ENCODE data around the gene ZBTB48.
"Not testable (repeated sequence)": the region's sequence is repeated elsewhere in the genome, so short reads cannot be mapped to it uniquely, and the experiment has no call there.

ZBTB48 gene

DNA sequence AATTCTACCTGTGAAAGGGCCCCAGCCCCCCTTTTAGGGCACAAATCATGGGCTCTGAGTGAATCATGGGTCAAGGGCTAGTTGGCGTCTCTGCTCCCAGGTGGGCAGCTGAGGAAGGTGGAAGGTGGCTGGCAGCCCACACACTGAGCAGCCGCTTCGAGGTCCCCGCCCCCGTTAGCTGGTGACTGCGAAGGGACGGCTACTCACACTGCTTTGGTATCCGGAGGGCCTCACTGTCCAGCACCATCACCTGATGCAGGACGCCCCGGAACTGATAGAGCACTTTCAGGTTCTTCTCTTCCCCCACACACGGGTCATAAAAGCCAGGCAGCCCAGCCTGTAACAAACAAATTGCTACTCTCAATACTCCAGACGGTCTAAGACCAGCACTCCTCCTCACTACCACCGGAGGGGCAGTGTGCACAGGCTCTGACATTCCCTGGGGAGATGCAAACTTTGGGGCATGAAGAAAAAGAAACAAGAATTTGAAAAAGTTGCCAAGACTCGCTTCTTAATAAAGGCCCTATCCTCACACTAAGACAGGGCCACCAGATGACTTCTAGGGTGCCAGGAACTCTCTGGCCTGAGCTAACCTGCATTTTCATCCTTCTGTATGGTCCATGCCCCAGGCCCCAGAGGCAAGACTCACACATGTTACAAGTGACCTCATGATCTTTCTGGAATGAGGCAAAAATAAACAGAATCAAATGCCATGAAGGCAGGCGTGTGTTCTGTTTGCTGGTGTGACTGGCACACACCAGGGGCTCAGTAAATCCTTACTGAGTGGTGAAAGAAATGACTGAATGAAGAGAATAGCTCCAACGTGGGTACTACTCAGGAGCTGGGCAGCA lies 56.3 kb downstream of the ZBTB48 start:
- H3K9ac ChIP-seq (ENCODE audit: low read length): no peak overlapping the region
- H3K4me3 ChIP-seq (ENCODE audit: low read length): no peak overlapping the region
- no peak for TF ChIP-seq EZH2phosphoT487 (IDR thresholded peaks at IDR 0.05; ENCODE audit: low read length)
- TF ChIP-seq, protein P1, sequence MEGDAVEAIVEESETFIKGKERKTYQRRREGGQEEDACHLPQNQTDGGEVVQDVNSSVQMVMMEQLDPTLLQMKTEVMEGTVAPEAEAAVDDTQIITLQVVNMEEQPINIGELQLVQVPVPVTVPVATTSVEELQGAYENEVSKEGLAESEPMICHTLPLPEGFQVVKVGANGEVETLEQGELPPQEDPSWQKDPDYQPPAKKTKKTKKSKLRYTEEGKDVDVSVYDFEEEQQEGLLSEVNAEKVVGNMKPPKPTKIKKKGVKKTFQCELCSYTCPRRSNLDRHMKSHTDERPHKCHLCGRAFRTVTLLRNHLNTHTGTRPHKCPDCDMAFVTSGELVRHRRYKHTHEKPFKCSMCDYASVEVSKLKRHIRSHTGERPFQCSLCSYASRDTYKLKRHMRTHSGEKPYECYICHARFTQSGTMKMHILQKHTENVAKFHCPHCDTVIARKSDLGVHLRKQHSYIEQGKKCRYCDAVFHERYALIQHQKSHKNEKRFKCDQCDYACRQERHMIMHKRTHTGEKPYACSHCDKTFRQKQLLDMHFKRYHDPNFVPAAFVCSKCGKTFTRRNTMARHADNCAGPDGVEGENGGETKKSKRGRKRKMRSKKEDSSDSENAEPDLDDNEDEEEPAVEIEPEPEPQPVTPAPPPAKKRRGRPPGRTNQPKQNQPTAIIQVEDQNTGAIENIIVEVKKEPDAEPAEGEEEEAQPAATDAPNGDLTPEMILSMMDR (IDR thresholded peaks at IDR 0.05; ENCODE audit: low read length): no peak
- TF ChIP-seq EZH2 (optimal IDR thresholded peaks at IDR 0.05; ENCODE audit: low read depth, low read length): no peak
- no peaks in the 10 kb centered on the region for H3K9me3 ChIP-seq (replicated peaks; ENCODE audit: insufficient read depth, low read length)
- no peak overlapping the region for H3K4me2 ChIP-seq (ENCODE audit: low read depth, low read length)
- H3K27ac ChIP-seq (ENCODE audit: low read length): no peak overlapping the region
- H3K36me3 ChIP-seq (replicated peaks; ENCODE audit: insufficient read depth, low read length): peaks cover 4% of the 10 kb centered on the region; the same call in 1 of the 2 replicates
- no peaks in the 10 kb centered on the region for H3F3A ChIP-seq (ENCODE audit: insufficient read depth, low read length)
- H2AFZ ChIP-seq (ENCODE audit: low read length): no peak overlapping the region
- no peaks in the 10 kb centered on the region for H3K4me1 ChIP-seq (ENCODE audit: low read length)
- no peak for DNase-seq
- H4K20me1 ChIP-seq (ENCODE audit: insufficient read depth, low read length): no peaks in the 10 kb centered on the region
- no peaks in the 10 kb centered on the region for H3K9me2 ChIP-seq (replicated peaks; ENCODE audit: insufficient read depth, low read length)
- H3K79me2 ChIP-seq (ENCODE audit: low read length): no peaks in the 10 kb centered on the region
- H3K27me3 ChIP-seq (replicated peaks; ENCODE audit: insufficient read depth, low read length): no peaks in the 10 kb centered on the region

DNA sequence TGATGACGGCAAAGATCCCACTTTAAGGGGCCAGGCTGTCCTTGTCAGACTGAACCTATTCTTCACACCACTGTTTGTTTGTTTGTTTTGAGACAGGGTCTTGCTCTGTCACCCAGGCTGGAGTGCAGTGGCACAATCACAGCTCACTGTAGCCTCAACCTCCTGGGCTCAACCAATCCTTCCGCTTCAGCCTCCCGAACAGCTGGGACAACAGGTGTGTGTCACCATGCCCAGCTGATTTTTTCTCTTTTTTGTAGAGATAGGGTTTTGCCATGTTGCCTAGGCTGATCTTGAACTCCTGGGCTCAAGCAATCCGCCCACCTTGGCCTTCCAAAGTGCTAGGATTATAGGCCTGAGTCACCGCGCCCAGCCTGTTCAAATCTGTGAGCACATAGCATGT lies 57.0 kb downstream of the ZBTB48 start:
- H3K9me3 ChIP-seq (replicated peaks; ENCODE audit: insufficient read depth, low read length); H2AFZ ChIP-seq (ENCODE audit: low read length); H3K4me3 ChIP-seq (ENCODE audit: low read length); H3K4me1 ChIP-seq (ENCODE audit: low read length); H3K4me2 ChIP-seq (ENCODE audit: low read depth, low read length); H3K9ac ChIP-seq (ENCODE audit: low read length); H3K36me3 ChIP-seq (replicated peaks; ENCODE audit: insufficient read depth, low read length); H3K27me3 ChIP-seq (replicated peaks; ENCODE audit: insufficient read depth, low read length); DNase-seq; H3K79me2 ChIP-seq (ENCODE audit: low read length); H4K20me1 ChIP-seq (ENCODE audit: insufficient read depth, low read length); H3K27ac ChIP-seq (ENCODE audit: low read length); H3K9me2 ChIP-seq (replicated peaks; ENCODE audit: insufficient read depth, low read length); H3F3A ChIP-seq (ENCODE audit: insufficient read depth, low read length): not testable (repeated sequence)

DNA sequence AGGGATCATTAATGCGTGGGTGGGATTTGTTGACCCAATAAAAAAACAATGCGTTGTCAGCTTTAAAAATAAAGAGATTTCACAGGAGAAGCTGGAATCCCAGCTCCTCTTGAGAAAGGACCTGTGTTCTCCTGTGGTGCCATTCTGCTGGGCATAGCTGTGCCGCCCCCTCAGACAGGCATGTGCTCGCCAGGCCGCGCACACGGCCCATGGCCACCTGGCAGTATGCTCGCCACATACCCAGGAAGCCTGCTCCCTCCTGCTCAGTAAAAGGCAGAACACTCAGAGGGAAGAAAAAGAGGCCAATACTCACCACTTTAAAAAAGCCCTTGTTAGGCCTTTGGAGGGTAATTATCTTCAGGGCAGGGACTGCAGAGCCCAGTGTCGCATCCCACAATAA lies 58.0 kb downstream of the ZBTB48 start:
- Histone ChIP-seq H3K79me2 (ENCODE audit: low read length) (no peaks in the 10 kb centered on the region), H3K4me3 (ENCODE audit: low read length) (no peak overlapping the region), H3K4me1 (ENCODE audit: low read length) (no peaks in the 10 kb centered on the region), H3K27me3 (replicated peaks; ENCODE audit: insufficient read depth, low read length) (no peaks in the 10 kb centered on the region), H3K27ac (ENCODE audit: low read length) (no peak overlapping the region), H2AFZ (ENCODE audit: low read length) (no peak overlapping the region), H3K4me2 (ENCODE audit: low read depth, low read length) (no peak overlapping the region), H4K20me1 (ENCODE audit: insufficient read depth, low read length) (no peaks in the 10 kb centered on the region), H3K9me3 (replicated peaks; ENCODE audit: insufficient read depth, low read length) (no peaks in the 10 kb centered on the region), H3K9ac (ENCODE audit: low read length) (no peak overlapping the region), H3F3A (ENCODE audit: insufficient read depth, low read length) (no peaks in the 10 kb centered on the region), H3K9me2 (replicated peaks; ENCODE audit: insufficient read depth, low read length) (no peaks in the 10 kb centered on the region), H3K36me3 (replicated peaks; ENCODE audit: insufficient read depth, low read length) (peaks cover 4% of the 10 kb centered on the region; the same call in 1 of the 2 replicates)
- TF ChIP-seq, protein P1 (IDR thresholded peaks at IDR 0.05; ENCODE audit: low read length): no peak
- TF ChIP-seq EZH2 (optimal IDR thresholded peaks at IDR 0.05; ENCODE audit: low read depth, low read length): no peak
- TF ChIP-seq EZH2phosphoT487 (IDR thresholded peaks at IDR 0.05; ENCODE audit: low read length): no peak
- DNase-seq: no peak

DNA sequence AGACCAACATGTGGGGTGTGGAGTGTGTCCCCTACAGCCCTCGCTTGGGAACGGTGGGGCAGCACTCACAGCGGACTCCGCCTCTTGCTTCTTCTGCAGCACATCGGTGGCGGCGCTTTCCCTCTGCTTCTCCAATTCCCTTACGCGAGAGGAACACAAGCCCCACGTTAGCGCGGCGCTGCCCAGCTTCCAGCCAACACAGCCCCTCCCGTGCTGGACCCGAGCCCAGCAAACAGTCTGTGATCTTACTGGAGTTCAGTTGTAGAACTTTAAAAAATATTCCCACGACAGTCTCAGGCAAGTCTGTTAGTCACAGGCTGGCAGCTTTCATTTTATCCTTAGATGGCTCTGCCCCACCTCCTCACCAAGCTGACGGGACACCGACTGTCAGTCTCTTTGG lies 58.4 kb downstream of the ZBTB48 start:
- Histone ChIP-seq H2AFZ (ENCODE audit: low read length) (no peak overlapping the region), H3K4me3 (ENCODE audit: low read length) (no peak overlapping the region), H3K27ac (ENCODE audit: low read length) (no peak overlapping the region), H3K9me2 (replicated peaks; ENCODE audit: insufficient read depth, low read length) (no peaks in the 10 kb centered on the region), H3K9me3 (replicated peaks; ENCODE audit: insufficient read depth, low read length) (no peaks in the 10 kb centered on the region), H3K9ac (ENCODE audit: low read length) (no peak overlapping the region), H3K79me2 (ENCODE audit: low read length) (no peaks in the 10 kb centered on the region), H3F3A (ENCODE audit: insufficient read depth, low read length) (no peaks in the 10 kb centered on the region), H3K27me3 (replicated peaks; ENCODE audit: insufficient read depth, low read length) (no peaks in the 10 kb centered on the region), H3K4me1 (ENCODE audit: low read length) (no peaks in the 10 kb centered on the region), H3K4me2 (ENCODE audit: low read depth, low read length) (no peak overlapping the region), H4K20me1 (ENCODE audit: insufficient read depth, low read length) (no peaks in the 10 kb centered on the region), H3K36me3 (replicated peaks; ENCODE audit: insufficient read depth, low read length) (peaks cover 4% of the 10 kb centered on the region; the same call in 1 of the 2 replicates)
- TF ChIP-seq EZH2phosphoT487 (IDR thresholded peaks at IDR 0.05; ENCODE audit: low read length): no peak
- no peak for DNase-seq

Data from MM.1S (cell line).